Tongue (tissue), 2 donors: Measurements from ENCODE around the gene DNASE2B. TPM values are rescaled to one million over a fixed set of nuclear protein-coding genes. Genes with fewer than 3 reads are reported as not detected.

ENCODE experiments used
- DNase-seq: peaks from one replicate; pipeline ENCODE4 v3.0.0-alpha.2; 2015
- total RNA-seq: library from RNA; depleted of rRNA; stranded (reverse); fragments of >200 nt; gene quantifications from one replicate; pipeline ENCODE4 v1.2.3, GENCODE V29; 2014

Gene DNASE2B
- total RNA-seq, 1 donor from 2014 or later, result 2.1 TPM

GRCh38 chr1:84374991-84375696 is 23.1 kb upstream of the DNASE2B start:
- DNase-seq, result peak; percentile 37

GRCh38 chr1:84376000-84376910 is 22.0 kb upstream of the DNASE2B start:
- DNase-seq, result peak; percentile 47

- DNase-seq, result peak; percentile 72
These were observed 20.7 kb upstream of the DNASE2B start for GRCh38 chr1:84377480-84378095.

- DNase-seq, result no peak
These were observed 19.0 kb upstream of the DNASE2B start for GRCh38 chr1:84379138-84379916.

- DNase-seq, result no peak
These were observed 18.4 kb upstream of the DNASE2B start for GRCh38 chr1:84379917-84380180.

GRCh38 chr1:84382127-84382526 is 16.2 kb upstream of the DNASE2B start:
- no peak for DNase-seq

GRCh38 chr1:84385347-84385746 is 12.9 kb upstream of the DNASE2B start:
- DNase-seq, result no peak

- DNase-seq, result no peak
These were observed 11.4 kb upstream of the DNASE2B start for GRCh38 chr1:84386716-84387479.

- DNase-seq, result no peak
These were observed 10.7 kb upstream of the DNASE2B start for GRCh38 chr1:84387480-84388163.

GRCh38 chr1:84390226-84390625 is 8.1 kb upstream of the DNASE2B start:
- no peak for DNase-seq

GRCh38 chr1:84401156-84401555 is 2.9 kb downstream of the DNASE2B start:
- DNase-seq, result no peak

GRCh38 chr1:84402060-84402459 is 3.8 kb downstream of the DNASE2B start:
- no peak for DNase-seq

- no peak for DNase-seq
These were observed 4.2 kb downstream of the DNASE2B start for GRCh38 chr1:84402501-84402900.

GRCh38 chr1:84403347-84403746 is 5.1 kb downstream of the DNASE2B start:
- DNase-seq, result no peak

GRCh38 chr1:84406346-84406861 is 8.1 kb downstream of the DNASE2B start:
- no peak for DNase-seq

- DNase-seq, result no peak
These were observed 9.2 kb downstream of the DNASE2B start for GRCh38 chr1:84407524-84407923.

- DNase-seq, result no peak
These were observed 9.7 kb downstream of the DNASE2B start for GRCh38 chr1:84407958-84408422.

GRCh38 chr1:84409888-84410287 is 11.6 kb downstream of the DNASE2B start:
- no peak for DNase-seq

- DNase-seq, result no peak
These were observed 12.2 kb downstream of the DNASE2B start for GRCh38 chr1:84410328-84411095.
